COLO668 (cell line): ENCODE data around the gene SLC39A12.

Experiments
- DNase-seq: peaks from one replicate; lab custom pipeline; 2025; ENCODE audit not compliant: unreplicated experiment; lab: John Stamatoyannopoulos, UW

The SLC39A12 gene

DNA sequence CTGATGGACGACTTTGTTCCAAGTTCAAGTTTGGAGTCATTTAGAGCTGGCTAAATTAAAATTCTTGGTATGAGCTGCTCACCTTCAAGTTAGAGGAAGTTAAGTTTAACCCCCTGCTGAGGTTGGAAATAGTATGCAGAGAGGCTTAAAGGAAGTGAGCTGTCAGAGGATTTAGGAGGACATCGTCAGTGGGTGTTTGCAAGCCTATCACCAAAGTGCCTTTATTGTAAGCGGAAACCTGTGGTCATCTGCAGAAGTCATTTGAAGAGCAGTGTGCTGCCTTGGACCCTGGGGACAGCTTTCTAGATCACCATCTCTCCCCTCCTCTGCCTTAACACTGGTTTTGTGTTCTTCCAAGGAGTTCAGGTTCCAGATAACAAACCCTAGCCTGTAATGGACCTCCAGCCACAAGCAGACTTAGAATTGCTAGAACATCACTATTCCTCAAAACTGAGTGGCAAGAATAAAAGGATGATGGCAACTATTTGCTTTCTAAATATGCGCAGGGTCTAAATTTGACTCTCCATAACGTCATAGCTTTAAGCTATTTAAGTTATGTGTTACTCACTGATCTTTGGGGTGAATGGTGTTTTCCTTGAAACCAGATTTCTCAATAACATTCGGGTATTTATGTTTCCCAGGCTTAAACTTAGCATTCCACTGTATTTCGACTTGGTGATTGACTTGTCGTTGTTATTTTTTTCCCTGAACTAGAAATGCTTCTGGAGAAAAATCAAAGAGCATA lies 93.4 kb downstream of the SLC39A12 start:
- no peak for DNase-seq

DNA sequence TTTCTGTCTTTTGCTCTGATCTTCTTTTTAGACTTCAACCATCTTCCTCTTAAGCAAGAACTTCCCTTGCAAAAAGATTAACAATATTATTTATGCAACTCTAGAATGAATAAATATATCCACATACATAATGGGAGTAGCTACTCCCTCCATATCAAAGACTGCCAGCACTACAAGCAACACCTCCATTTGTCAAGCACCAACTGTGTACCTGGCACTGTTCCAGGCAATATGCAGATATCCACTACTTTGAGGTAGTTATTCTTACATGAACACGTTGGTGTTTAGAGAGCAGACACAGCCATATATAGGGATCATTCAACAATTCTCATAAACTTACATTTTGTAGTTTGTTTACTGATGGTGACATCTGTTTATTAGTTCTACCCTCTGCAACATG lies 104.9 kb downstream of the SLC39A12 start:
- no peak for DNase-seq

DNA sequence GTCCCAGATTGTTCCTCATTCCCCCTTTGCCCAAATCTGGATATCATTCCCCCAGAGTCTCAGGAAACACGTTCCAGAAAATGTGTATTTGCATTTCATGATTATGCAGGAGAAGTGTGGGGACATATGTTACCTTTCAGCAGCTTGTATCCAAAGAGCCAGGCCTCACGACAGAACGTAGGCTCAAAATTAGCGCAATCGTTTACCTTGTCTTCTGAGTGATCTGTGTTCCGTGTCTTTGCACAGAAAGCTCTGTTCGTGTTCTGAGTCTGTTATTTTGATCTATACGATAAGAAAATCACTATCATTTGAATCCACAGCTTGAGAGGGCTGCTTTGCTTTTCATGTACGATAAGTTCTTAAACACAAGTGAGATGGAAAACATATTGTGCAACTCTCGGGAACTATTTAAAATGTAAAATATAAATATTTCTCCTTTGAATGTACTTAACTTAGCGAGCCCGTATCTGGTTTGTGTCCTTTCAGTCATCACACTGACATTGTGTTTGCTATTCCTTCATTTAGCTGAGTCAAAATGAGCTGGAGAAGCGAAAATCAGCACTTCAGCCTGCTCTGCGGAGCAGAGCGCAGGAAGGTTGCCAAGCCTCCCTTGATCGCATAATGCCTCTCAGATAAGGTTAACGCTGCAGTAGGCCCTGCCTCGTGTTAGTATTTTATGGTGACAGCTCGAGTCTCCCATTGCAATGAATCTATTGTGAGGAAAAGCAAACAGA lies 108.3 kb downstream of the SLC39A12 start:
- DNase-seq: no peak

DNA sequence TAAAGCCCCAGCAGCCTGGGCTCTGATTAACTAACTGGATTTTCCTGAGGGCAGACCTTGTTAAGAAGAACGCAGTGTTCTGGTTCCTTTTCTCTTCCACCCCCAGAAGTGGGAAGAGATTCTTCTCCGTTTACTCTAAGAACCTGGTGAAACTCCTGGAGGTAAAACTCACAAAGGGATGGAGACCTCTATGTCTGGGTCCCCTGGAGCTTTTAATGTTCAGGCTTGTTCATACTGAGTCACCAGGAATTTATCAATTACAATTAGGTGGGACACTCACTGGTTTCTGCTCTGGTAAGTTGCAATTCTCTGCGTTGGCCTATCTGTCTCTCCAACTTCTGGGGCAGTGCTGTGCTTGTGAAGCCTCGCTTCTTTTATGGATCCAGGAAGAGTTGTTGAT lies 115.2 kb downstream of the SLC39A12 start:
- DNase-seq: no peak

DNA sequence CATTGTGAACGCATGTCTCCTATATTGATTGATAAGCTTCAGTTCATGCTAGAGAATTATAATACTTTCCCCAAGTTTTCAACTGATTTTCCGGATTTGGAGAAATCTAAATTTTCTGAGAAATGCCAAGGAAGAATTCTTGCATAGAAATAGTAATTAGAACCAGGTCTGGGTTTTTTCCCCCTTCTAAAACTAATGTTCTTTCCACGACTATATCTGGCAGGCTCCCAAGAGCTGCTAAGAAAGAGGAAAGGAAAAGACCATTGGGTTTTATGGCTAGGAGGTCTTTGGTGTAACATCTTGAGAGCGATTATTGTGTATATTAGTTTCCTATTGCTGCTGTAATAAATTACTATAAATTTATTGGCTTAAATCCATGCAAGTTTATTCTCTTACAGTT lies 116.7 kb downstream of the SLC39A12 start:
- DNase-seq: no peak

DNA sequence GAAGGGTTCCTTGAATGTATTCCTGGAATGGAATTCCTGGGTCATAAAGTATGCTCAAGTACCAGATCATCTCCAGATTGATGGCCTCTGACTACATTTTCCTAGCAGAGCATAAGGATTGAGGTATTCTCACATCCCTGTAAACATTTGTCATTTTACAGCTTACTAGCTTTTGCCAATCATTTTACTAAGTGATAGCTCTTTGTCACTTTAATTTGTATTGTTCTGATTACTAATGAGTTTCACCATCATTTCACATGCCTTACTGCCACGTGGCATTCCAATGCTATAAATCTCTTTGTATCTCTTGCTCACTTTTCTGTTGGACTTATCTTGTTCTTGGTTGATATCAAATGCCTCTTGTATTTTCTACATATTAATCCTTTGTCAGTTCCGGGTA lies 119.9 kb downstream of the SLC39A12 start:
- DNase-seq: no peak

DNA sequence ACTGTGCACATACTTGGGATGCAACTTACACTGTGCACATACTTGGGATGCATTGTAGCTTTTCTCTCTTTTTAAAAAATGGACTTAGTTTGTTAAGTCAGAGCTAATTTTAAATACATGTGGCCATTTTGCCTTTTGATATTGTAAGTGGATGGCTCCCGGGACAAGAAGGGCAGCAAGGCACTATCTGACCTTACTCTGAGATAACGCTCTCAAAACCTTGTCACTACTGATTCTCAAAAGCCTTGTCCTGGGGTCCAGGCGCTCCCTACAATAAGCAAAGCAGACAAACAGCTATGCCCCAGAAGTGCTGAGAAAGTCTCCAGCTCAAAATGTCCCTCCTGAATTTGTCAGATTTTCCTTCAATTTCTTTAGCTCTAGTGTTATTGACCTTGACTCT lies 121.6 kb downstream of the SLC39A12 start:
- no peak for DNase-seq

DNA sequence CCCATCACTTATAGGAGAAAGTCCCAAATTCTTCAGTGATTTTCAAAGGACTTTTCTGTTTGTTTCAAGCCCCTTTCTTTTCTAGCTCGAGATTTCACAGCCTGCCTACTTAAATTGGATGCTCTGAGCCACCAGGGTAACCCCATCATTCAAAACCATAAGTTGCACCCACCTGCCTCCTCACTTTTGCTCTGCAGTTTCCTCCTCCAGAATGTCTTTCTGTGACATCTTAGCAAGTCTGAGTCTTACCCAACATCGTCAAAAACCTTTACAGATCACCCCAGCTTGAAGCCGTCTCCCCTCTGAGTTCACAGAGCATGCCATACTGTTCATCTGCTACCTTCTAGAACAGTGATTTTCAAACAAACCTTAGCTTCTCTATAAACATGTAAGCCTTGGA lies 124.2 kb downstream of the SLC39A12 start:
- no peak for DNase-seq

DNA sequence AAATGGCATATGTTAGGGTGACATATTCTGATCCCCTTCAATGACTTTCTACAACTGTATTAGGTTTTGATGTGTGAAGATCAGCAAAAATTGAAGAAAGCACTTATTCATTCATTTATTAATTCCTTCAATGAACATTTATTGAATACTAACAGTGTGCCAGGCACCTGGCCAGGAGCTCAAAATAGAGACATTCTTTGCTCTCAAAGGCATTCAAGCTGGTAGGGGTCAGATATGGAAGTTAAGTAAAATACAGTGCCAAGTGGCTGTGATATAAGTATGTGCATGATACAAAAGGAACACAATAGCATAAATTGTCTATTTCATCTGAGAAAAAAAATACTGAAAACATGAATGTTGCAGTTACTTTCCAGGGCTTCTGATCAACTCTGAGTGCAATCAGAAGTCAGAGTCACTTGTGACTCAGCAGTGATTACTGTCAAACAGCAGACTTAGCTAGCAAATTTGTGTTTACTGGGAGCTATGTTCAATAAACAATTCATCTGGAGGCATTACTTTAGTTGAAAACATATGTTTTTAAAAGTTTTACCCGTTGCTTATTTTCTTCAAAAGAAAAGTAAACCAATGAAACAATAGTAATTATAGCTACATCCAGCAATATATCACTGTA lies 128.1 kb downstream of the SLC39A12 start:
- DNase-seq: no peak

DNA sequence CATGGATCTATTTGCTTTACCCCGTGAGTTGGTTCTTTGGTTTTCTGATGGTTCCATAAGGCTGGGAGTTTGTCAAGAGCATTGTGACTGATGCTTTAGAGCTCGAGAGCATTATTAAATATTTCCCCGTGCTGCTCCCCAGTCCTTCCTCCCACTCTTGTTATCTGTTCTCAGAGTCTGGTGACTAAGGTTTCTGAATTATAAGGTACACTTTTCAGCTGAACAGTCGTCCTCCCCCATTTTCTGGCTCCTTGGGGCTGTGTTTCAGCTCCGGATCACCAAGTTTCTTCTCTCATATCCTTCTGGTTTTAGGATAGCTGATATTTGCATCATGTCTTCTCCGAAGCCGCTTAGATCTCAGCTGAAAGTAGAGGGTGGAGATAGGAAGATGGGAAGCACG lies 130.7 kb downstream of the SLC39A12 start:
- no peak for DNase-seq

DNA sequence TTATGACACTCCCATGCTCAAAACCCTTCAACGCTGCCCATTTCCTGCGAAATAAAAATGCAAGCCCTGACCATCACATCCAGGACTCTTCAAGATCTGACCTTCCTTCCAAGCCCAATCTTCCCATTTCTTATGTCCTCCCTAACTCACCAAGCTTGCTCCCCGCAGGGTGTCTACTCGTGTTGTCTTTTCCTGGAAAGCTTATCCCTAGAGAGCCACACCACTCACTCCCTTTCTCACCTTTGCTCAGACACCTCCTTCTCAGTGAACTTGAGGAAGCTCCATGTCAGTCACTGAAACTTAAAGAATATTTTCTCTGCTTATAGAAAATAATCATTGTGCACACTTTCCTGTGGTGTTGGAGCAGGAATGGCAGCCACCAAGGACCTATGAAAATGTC lies 134.1 kb downstream of the SLC39A12 start:
- DNase-seq: no peak

DNA sequence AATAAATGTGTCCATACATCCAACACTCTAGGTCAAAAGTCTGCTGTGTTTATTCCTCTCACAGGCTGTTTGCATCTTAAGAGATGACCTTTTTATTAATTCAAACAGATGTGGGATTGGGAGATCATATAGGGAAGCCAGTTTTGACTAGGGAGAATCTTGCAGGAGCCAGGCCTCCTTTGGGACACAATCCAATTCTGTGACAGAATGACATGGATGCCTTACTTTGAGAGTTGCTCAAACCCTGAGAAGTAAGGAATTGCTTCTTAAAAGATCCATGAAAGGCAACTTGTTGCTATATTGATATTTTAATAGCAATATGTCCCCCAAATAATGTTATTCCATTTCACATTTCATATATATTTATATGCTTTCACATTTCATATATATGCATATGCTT lies 135.0 kb downstream of the SLC39A12 start:
- DNase-seq: no peak

DNA sequence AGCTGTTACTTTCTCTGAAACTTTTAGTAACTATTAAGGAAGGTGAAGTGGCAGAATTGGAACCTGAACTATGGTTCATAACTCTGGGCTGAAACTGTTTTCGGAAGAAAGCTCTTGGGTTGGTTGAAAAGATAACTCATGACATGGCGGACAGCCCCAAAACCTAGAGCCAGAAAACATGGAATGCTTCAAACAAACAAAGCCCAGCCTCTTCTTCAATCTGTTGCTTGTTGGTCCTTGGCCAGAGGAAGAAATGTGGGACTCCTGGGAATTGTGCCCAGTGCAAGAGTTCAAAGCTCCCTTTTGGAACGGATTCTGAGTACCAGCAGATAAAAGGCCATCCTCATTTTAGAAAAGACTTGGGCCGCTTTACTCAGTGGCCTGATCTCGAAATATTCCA lies 135.6 kb downstream of the SLC39A12 start:
- DNase-seq: no peak
